GM21515 (cell line): ENCODE measurements around the gene DCAF11.

Source experiments
- ATAC-seq: cut with Tn5 transposase; IDR thresholded peaks from one replicate; pipeline ENCODE4 v1.9.1; 2021; ENCODE audit not compliant: unreplicated experiment

DCAF11 gene

GRCh38 chr14:24116128-24116814 is 1.7 kb downstream of the DCAF11 start:
- no peak for ATAC-seq

GRCh38 chr14:24117179-24117578 is 2.6 kb downstream of the DCAF11 start:
- no peak for ATAC-seq

GRCh38 chr14:24119691-24120090 is 5.1 kb downstream of the DCAF11 start:
- ATAC-seq: no peak

GRCh38 chr14:24121210-24121609 is 6.6 kb downstream of the DCAF11 start:
- no peak for ATAC-seq

- no peak for ATAC-seq
Observed at GRCh38 chr14:24122416-24122815, 7.8 kb downstream of the DCAF11 start.

- no peak for ATAC-seq
Observed at GRCh38 chr14:24122898-24123297, 8.3 kb downstream of the DCAF11 start.

GRCh38 chr14:24123424-24124417 is 9.1 kb downstream of the DCAF11 start:
- no peak for ATAC-seq

- ATAC-seq: no peak
Observed at GRCh38 chr14:24126939-24127338, 12.4 kb downstream of the DCAF11 start.

GRCh38 chr14:24127673-24128072 is 13.1 kb downstream of the DCAF11 start:
- no peak for ATAC-seq

GRCh38 chr14:24129410-24129998 is 14.9 kb downstream of the DCAF11 start:
- ATAC-seq: no peak

GRCh38 chr14:24130380-24130716 is 15.8 kb downstream of the DCAF11 start, which contains the start of gene FITM1:
TSS of gene FITM1 (plus strand) at chr14:24130659. CDS start at chr14:24131564, 905 bp downstream.
- no peak for ATAC-seq

- no peak for ATAC-seq
Observed at GRCh38 chr14:24130717-24131548, 16.4 kb downstream of the DCAF11 start.

GRCh38 chr14:24131549-24131966 is 17.0 kb downstream of the DCAF11 start:
- ATAC-seq: no peak

GRCh38 chr14:24132061-24132685 is 17.6 kb downstream of the DCAF11 start:
- ATAC-seq: no peak

- no peak for ATAC-seq
Observed at GRCh38 chr14:24132976-24133375, 18.4 kb downstream of the DCAF11 start.

GRCh38 chr14:24133735-24134134 is 19.2 kb downstream of the DCAF11 start:
- no peak for ATAC-seq

GRCh38 chr14:24135584-24135833 is 20.9 kb downstream of the DCAF11 start:
- ATAC-seq: peak; percentile 4

GRCh38 chr14:24135834-24136683 is 21.5 kb downstream of the DCAF11 start, which contains the start of gene PSME1:
TSS of gene PSME1 (plus strand) at chr14:24136194. CDS start at chr14:24136263, 69 bp downstream.
- peak; percentile 79 for ATAC-seq

- no peak for ATAC-seq
Observed at GRCh38 chr14:24136684-24137528, 22.3 kb downstream of the DCAF11 start.
